Spleen (tissue), 7 donors: Measurements from ENCODE around the gene H6PD.

ENCODE experiments used
- CTCF ChIP-seq, 11 experiments: fragments of 200-600 bp in 7 of 11; fragments of 450-650 bp in 4 of 11; sonication (generic) in 4 of 11; IDR thresholded peaks in 8 of 11; conservative IDR thresholded peaks in 3 of 11; 1 replicate in 7 of 11; 2 replicates in 4 of 11; pipeline versions ENCODE4 v1.4.0 to v1.8.0; 2016 to 2021; ENCODE audit warnings: antibody characterized with exemption in 11 of 11, inconsistent platforms in 4 of 11, mild to moderate bottlenecking in 1 of 11
- POLR2A ChIP-seq, 3 donors: fragments of 450-650 bp; IDR thresholded peaks; one replicate each; pipeline ENCODE4 v1.5.1; 2017; ENCODE audit warnings: antibody characterized with exemption in 3 of 3, mild to moderate bottlenecking in 1 of 3
- POLR2AphosphoS5 ChIP-seq, 3 donors: sonication (generic); formaldehyde crosslinking; IDR thresholded peaks; one replicate each; pipeline ENCODE4 v1.5.1; 2017; ENCODE audit warnings: antibody characterized with exemption in 3 of 3
- donor health status: DM: no; HTN: no; CAD: no; lungs with moderate emphysema.
- donor health status: DM: no; HTN: no; CAD: no.
- donor health status: DM: no; HTN: no; CAD: no.

GRCh38 chr1:9258629-9259028, 24.1 kb downstream of the H6PD start:
- no peak for TF ChIP-seq POLR2A (IDR thresholded peaks at IDR 0.05)
- no peak for TF ChIP-seq POLR2AphosphoS5 (IDR thresholded peaks at IDR 0.05)
- TF ChIP-seq CTCF (IDR thresholded peaks at IDR 0.05 in 8 of 11, conservative IDR thresholded peaks at IDR 0.05 in 3 of 11): no peak
